Activated naive CD4-positive, alpha-beta T cell treated with anti-CD3 and anti-CD28 coated beads, Interleukin-2, amount 50 U/mL, for 72 hours (primary cell): ENCODE results near the gene OCA2. TPM values are rescaled to one million over a fixed set of nuclear protein-coding genes. Genes with fewer than 3 reads are reported as not detected.

Experiments
- ATAC-seq, 2 donors: fragments of 150-1000 bp; cut with Tn5 transposase; 2 replicates each; pipeline ENCODE4 v1.10.0; 2021; ENCODE audit warnings: mild to moderate bottlenecking in 2 of 2, moderate library complexity in 2 of 2
- DNase-seq, 2 donors: peaks; one replicate each; pipeline ENCODE4 v3.0.0; 2021 to 2022; ENCODE audit warnings: low spot score in 2 of 2
- H3K27ac Mint-ChIP-seq, 2 donors: one replicate each; pipeline ENCODE4 v1.8.0; 2022; ENCODE audit warnings: mild to moderate bottlenecking in 2 of 2, mixed read lengths in 2 of 2
- H3K36me3 Mint-ChIP-seq, 2 donors: one replicate each; pipeline ENCODE4 v1.8.0; 2022; ENCODE audit warnings: mixed read lengths in 2 of 2
- H3K9me3 Mint-ChIP-seq, 2 donors: one replicate each; pipeline ENCODE4 v1.8.0; 2022; ENCODE audit warnings: mixed read lengths in 2 of 2
- total RNA-seq, 2 donors: library from RNA; stranded (reverse); gene quantifications; one replicate each; pipeline ENCODE4 v1.2.3, GENCODE V29; 2022

Gene OCA2
- total RNA-seq, 2 donors from 2014 or later: not detected

DNA sequence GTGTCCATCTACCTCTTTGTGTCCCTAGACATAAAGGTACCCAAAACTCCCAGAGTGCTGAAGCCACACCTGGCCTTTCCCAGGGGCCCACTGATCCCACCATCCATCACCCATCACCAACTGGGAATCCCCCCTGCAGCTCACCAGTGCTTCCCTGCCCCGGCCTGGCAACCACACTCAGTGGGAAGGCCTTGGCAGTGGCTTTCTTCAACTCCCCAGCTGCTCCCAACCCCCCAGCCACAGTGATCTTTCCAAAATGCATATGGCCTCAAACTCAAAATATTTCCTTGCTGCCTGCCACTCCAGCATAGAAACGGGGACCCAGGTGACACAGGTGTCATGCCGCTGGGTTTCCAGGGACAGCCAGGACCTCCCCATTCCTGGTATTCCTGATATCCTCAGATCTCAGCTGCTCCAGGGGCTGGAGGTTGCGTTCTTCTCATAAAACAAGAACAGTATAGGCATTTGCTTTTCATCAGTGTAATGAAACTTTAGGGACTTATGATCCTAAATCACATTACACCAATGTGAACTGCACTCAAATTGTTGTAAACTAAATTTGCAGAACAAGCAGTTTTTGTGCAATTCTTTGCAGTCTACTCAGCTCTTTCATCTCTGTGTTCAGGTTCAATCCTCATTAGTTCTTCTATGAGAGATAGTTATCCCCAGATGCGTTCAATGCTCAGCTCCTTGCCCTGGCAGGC lies 1.3 kb downstream of the OCA2 start:
- ATAC-seq: no peak
- no peaks in the 10 kb centered on the region for H3K9me3 Mint-ChIP-seq
- peaks cover 0 to 31% of the 10 kb centered on the region in 2 donors for H3K36me3 Mint-ChIP-seq
- no peak overlapping the region for H3K27ac Mint-ChIP-seq
- DNase-seq: no peak

DNA sequence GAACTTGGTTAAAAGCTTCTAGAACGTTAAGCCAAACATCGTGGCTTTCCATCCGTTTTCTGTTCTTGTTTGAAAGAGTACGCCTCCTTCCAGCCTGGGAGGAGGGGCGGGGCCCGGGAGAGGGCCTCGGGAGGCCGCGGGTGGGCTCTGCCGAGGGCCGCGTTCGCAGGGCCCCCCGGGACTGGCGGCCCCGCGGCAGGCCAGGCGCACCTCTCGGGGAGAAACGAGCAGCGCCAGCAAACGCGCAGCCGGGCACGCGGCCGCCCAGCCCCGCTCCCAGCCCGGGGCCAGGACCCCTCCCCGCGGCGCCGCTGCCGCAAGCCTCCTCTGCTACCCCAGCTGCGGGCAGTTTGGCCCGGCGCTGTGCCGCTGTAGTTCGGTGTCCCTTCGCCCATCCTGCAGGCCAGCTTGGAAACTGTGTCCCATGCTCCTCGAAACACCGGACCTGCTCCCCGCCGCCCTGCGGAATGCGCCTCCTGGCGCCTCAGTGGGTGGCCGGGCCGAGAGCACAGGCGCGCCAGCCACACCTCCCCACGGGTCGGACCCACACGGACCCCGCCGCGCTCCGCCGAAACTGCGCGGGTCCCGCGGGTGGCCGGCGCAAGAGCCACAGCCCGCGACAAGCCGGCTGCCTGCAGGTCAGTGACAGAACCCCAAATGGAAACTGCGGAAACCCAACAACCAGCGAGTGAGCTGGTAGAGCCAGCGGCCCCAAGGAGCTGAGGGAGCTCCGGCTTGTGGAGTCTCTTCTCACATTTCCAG lies 2.3 kb downstream of the OCA2 start:
- no peak overlapping the region for H3K27ac Mint-ChIP-seq
- no peaks in the 10 kb centered on the region for H3K9me3 Mint-ChIP-seq
- no peak for ATAC-seq
- DNase-seq: no peak
- peaks cover 0 to 34% of the 10 kb centered on the region in 2 donors for H3K36me3 Mint-ChIP-seq

GRCh38 chr15:28096411-28096669 lies 2.8 kb downstream of the OCA2 start:
- Mint-ChIP-seq H3K9me3 (no peaks in the 10 kb centered on the region), H3K27ac (no peak overlapping the region), H3K36me3 (peaks cover 0 to 38% of the 10 kb centered on the region in 2 donors)
- ATAC-seq (peak; percentile 3 to 10), DNase-seq (no peak)

DNA sequence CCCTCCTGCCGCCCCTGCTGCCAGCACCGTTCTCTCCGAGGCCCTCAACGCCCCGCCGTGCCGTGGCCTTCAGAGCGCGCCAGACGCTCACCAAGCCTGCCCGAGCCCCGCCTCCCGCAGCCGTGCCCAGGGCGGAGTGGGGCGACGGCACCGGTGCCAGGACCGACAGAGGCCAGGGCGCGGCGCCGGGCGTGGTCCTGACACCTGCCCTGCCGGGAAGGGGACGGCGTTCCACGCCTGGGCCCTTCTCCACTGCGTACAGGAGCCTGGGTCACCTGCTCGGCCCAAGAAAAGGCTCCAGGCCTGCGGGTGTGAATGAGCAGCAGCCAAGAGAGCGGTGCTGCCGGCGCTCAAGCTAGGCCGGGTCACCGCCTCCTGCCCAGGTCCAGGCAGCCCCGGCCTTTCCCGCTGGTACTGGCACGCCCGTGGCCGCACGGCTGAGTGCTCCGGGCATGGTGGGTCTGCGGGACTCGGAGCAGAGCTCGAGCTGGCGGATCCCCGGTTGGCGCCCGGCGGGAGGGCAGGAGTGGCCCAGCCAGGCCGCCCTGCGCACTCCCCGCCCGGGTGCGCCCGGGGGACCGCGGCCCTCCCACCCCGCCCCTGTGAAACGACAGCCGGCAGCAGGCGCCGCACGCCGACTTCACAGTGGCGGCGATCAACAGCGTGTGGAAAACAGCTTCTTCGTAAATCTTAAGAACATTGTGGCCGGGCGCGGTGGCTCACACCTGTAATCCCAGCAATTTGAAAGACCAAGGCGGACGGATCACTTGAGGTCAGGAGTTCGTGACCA lies 4.2 kb downstream of the OCA2 start:
- Mint-ChIP-seq H3K9me3 (peaks cover 8 to 9% of the 10 kb centered on the region in 2 donors), H3K27ac (no peak overlapping the region), H3K36me3 (peaks cover 9 to 43% of the 10 kb centered on the region in 2 donors)
- ATAC-seq: peak in 1 of 2 donors; percentile 23
- peak in 1 of 2 donors; percentile 28 for DNase-seq

DNA sequence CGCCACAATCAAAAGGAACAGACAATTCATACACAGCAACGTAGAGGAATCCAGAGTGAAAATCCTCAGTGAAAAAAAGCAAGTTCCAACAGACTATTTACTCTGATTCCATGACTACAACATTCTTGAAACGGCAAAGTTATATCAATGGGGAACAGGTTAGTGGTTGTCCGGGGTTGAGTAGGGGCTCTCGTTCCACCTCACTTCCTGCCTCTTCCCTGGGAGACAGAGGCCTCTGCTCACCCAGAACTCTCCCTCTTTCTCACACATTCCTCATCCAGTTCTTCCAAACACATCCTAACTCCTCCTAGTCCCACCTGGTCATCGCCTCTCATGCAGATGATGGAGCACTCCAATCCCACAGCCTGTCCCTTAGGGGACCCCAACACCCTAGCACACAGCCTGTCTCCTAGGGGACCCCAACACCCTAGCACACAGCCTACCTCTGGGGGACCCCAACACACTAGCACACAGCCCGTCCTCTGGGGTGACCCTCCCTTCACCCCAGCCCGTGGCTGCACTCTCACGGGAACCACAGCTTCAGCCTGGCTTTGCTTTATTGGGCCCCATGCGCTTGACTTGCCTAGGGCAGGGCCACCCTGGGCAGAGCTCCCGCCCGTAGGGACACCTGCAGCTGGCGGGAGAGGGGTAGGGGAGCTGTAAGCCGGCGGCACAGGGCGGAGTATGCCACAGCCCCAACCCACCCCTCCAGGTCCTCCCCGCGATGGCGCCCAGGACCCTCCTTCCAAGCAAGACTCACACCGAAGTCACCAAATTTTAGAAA lies 5.2 kb downstream of the OCA2 start:
- DNase-seq (no peak), ATAC-seq (no peak)
- H3K9me3 Mint-ChIP-seq: peaks cover 8 to 16% of the 10 kb centered on the region in 2 donors
- peaks cover 9 to 47% of the 10 kb centered on the region in 2 donors for H3K36me3 Mint-ChIP-seq
- no peak overlapping the region for H3K27ac Mint-ChIP-seq

- Mint-ChIP-seq H3K27ac (no peak overlapping the region), H3K9me3 (peaks cover 8 to 20% of the 10 kb centered on the region in 2 donors), H3K36me3 (peaks cover 9 to 42% of the 10 kb centered on the region in 2 donors)
- DNase-seq (no peak), ATAC-seq (no peak)
These were observed 7.8 kb downstream of the OCA2 start for GRCh38 chr15:28091313-28091712.

DNA sequence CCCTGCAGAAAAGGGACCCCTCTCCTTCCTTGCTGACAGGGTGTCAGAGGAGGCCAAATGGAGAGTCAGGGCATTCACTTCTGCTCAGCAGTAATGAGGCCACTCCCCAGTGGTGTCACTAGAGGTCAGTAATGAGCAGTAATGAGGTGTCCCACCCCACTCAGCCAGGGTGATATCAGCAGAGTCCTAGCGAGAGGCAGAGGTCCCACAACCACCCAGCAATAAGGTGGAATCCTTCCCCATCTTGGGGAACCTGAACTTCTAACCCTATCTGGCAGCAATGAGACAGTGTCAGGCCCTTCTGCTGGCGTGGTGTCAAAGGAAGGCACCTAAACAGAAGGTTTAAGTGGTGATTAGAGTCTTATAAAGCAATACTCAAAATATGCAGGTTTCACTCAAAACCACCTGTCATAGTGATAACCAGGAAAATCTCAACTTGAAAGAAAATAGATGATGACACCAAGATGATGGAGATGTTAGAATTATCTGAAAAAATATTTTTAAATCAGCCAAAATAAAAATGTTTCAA lies 12.9 kb downstream of the OCA2 start:
- H3K27ac Mint-ChIP-seq: no peak overlapping the region
- H3K36me3 Mint-ChIP-seq: peaks cover 9 to 26% of the 10 kb centered on the region in 2 donors
- ATAC-seq (peak; percentile 81 to 97), DNase-seq (peak in 1 of 2 donors; percentile 49)
- H3K9me3 Mint-ChIP-seq: peaks cover 8 to 20% of the 10 kb centered on the region in 2 donors

DNA sequence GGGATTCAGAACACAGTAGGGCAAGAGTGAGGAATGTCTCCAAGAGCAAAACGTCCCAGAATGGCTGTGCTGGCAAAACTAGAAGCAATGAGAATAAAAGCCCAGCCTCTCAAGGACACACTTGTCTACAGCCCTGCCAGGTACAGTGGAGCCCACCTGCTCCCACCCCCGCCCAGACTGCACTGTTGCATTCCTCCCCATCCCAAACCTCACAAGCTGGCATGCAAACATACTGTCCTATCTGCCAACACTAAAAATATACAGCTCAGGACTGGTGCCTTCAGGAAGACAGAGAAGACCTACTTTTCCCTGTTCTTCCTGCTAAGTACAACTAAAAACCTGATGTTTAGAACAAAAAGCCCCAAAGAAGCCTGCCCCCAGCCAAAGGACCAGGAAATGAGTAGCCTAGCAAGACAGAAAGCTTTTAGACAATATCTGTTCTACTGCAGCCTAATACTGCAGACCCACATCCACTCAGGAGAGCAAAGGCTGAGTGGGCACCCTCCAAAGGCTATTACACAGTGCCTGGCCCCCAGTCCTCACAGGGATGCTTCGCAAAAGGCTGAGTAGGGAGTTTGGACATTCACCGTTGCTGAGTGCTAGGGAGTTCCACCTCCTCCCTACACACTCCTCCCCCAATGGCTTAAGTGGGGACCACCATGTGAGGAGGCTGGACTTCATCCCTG lies 13.5 kb downstream of the OCA2 start:
- Mint-ChIP-seq H3K27ac (no peak overlapping the region), H3K36me3 (peaks cover 7 to 23% of the 10 kb centered on the region in 2 donors), H3K9me3 (peaks cover 7 to 19% of the 10 kb centered on the region in 2 donors)
- DNase-seq (no peak), ATAC-seq (peak; percentile 13 to 43)

- Mint-ChIP-seq H3K36me3 (peaks cover 0 to 12% of the 10 kb centered on the region in 2 donors), H3K9me3 (peaks cover 0 to 9% of the 10 kb centered on the region in 2 donors), H3K27ac (no peak overlapping the region)
- no peak for DNase-seq
- ATAC-seq: no peak
These were observed 14.6 kb downstream of the OCA2 start for GRCh38 chr15:28084547-28084946.

- DNase-seq: no peak
- no peak overlapping the region for H3K27ac Mint-ChIP-seq
- peaks cover 0 to under 1% of the 10 kb centered on the region in 2 donors for H3K36me3 Mint-ChIP-seq
- no peak for ATAC-seq
- H3K9me3 Mint-ChIP-seq: no peaks in the 10 kb centered on the region
These were observed 16.0 kb downstream of the OCA2 start for GRCh38 chr15:28082891-28083684.

GRCh38 chr15:28081594-28081993 lies 17.5 kb downstream of the OCA2 start:
- no peak overlapping the region for H3K27ac Mint-ChIP-seq
- no peak for DNase-seq
- H3K36me3 Mint-ChIP-seq: no peaks in the 10 kb centered on the region
- no peak for ATAC-seq
- H3K9me3 Mint-ChIP-seq: no peaks in the 10 kb centered on the region

DNA sequence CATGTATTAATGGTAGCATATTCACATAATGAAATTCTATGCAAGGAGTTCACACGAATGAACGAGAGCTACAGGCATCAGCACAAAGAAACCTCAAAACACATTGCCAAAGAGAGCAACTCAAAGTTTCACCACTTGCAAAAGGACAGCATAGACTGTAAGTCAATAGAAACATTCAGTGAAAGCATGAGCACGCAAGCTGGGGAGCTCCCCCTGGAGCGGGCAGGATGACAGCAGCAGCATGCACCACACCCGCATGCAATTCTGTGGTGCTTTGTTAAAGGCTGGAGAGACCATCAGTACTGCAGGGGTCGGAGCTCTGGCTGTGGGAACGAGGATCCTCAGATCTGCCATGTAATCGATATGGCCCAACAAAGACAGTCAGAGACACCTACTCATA lies 18.7 kb downstream of the OCA2 start:
- ATAC-seq (no peak), DNase-seq (no peak)
- Mint-ChIP-seq H3K9me3 (no peaks in the 10 kb centered on the region), H3K36me3 (no peaks in the 10 kb centered on the region), H3K27ac (no peak overlapping the region)

DNA sequence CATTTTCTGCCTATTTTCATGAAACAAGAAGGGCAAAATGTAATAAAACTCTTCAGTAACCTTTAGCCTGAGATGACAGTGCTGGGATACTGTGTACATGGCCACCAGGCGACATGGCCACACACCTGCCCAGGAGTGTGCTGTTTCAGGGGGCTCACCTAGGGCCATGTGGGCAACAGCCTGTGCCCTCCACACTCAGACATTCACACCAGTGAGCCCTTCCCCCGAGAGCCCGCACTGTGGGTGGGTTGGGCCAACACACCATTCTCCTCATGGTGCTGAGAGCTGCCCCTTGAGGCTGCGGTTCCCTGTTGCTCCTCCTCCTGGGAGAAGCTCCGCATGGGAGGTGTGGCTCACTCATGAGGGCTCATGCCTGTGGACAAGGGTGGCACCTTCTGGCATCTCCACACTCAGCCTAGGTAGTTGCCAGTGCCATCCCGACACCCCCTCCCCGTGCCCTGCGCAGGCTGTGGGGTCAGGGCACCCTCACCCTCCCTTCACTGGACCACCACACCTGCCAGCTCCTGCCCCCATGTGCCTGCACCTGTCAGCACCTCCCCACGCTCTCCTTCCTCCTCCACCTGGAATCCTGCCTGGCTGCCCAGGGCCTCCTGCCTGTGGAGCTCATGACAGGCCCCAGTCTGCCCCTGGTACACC lies 19.7 kb downstream of the OCA2 start:
- DNase-seq (no peak), ATAC-seq (no peak)
- no peak overlapping the region for H3K27ac Mint-ChIP-seq
- H3K9me3 Mint-ChIP-seq: no peaks in the 10 kb centered on the region
- no peaks in the 10 kb centered on the region for H3K36me3 Mint-ChIP-seq

GRCh38 chr15:28078191-28078719 lies 20.9 kb downstream of the OCA2 start:
- Mint-ChIP-seq H3K27ac (no peak overlapping the region), H3K36me3 (no peaks in the 10 kb centered on the region)

More at GRCh38 chr15:28078191-28078719, 20.9 kb downstream of the OCA2 start:
- no peak for DNase-seq
- H3K9me3 Mint-ChIP-seq: no peaks in the 10 kb centered on the region
- ATAC-seq: no peak
